A172 (cell line): ENCODE data around the gene CLDN20. TPM values are rescaled to one million over a fixed set of nuclear protein-coding genes. Genes with fewer than 3 reads are reported as not detected.
"Not testable (repeated sequence)": the region's sequence is repeated elsewhere in the genome, so short reads cannot be mapped to it uniquely, and the experiment has no call there.

Source experiments
- DNase-seq: peaks from one replicate; pipeline ENCODE4 v3.0.0-alpha.2; 2015; ENCODE audit warnings: low spot score
- total RNA-seq: library from RNA; depleted of rRNA; stranded (reverse); fragments of >200 nt; shearing (Covaris generic); gene quantifications from 2 replicates; pipeline ENCODE4 v1.2.3, GENCODE V29; 2014; rRNA removed

The CLDN20 gene
- total RNA-seq, 1 experiment from 2014 or later: not detected

GRCh38 chr6:155311583-155311982, 47.8 kb downstream of the CLDN20 start:
- no peak for DNase-seq

- DNase-seq: not testable (repeated sequence)
Observed at GRCh38 chr6:155312950-155313349, 49.1 kb downstream of the CLDN20 start.

GRCh38 chr6:155313602-155314091, 49.8 kb downstream of the CLDN20 start:
- no peak for DNase-seq

- DNase-seq: peak; percentile 95
Observed at GRCh38 chr6:155314092-155314772, 50.4 kb downstream of the CLDN20 start, which contains the start of gene TFB1M. TSS of gene TFB1M (minus strand) at chr6:155314484. CDS start at chr6:155314428, 56 bp downstream.

GRCh38 chr6:155314773-155315515, 51.1 kb downstream of the CLDN20 start:
- DNase-seq: no peak

GRCh38 chr6:155315516-155315871, 51.7 kb downstream of the CLDN20 start:
- no peak for DNase-seq

- no peak for DNase-seq
Observed at GRCh38 chr6:155316419-155316818, 52.6 kb downstream of the CLDN20 start.

- no peak for DNase-seq
Observed at GRCh38 chr6:155317186-155317585, 53.4 kb downstream of the CLDN20 start.

- no peak for DNase-seq
Observed at GRCh38 chr6:155319902-155320301, 56.1 kb downstream of the CLDN20 start.

- DNase-seq: no peak
Observed at GRCh38 chr6:155324172-155324571, 60.4 kb downstream of the CLDN20 start.

GRCh38 chr6:155324993-155325392, 61.2 kb downstream of the CLDN20 start:
- DNase-seq: no peak

GRCh38 chr6:155325700-155326516, 62.1 kb downstream of the CLDN20 start:
- DNase-seq: no peak

Other genes with a start within 250 kb of the CLDN20 start
- gene TFB1M, start 50.5 kb downstream of the CLDN20 start, total RNA-seq: 17.9 and 23.0 TPM in 2 replicates
- not detected in 2 replicates for gene NOX3, start 191.8 kb downstream of the CLDN20 start, total RNA-seq